NCI-H69 (cell line): ENCODE results near the gene CRMP1.

ENCODE experiments used
- DNase-seq: peaks from one replicate; lab custom pipeline; 2025; lab: John Stamatoyannopoulos, UW

Gene CRMP1

GRCh38 chr4:5888222-5889001, 4.5 kb downstream of the CRMP1 start:
- peak; percentile 92 for DNase-seq

GRCh38 chr4:5887361-5888221, 5.3 kb downstream of the CRMP1 start:
- peak; percentile 85 for DNase-seq

- no peak for DNase-seq
Observed at GRCh38 chr4:5887011-5887360, 5.9 kb downstream of the CRMP1 start.

- DNase-seq: peak; percentile 32
Observed at GRCh38 chr4:5885733-5886132, 7.2 kb downstream of the CRMP1 start.

- peak; percentile 73 for DNase-seq
Observed at GRCh38 chr4:5884796-5885195, 8.1 kb downstream of the CRMP1 start.

- DNase-seq: peak; percentile 15
Observed at GRCh38 chr4:5883916-5884315, 9.0 kb downstream of the CRMP1 start.

- DNase-seq: peak; percentile 47
Observed at GRCh38 chr4:5882947-5883346, 9.9 kb downstream of the CRMP1 start.

- DNase-seq: no peak
Observed at GRCh38 chr4:5881340-5881739, 11.5 kb downstream of the CRMP1 start.

GRCh38 chr4:5878359-5878758, 14.5 kb downstream of the CRMP1 start:
- peak; percentile 85 for DNase-seq

GRCh38 chr4:5877392-5877791, 15.5 kb downstream of the CRMP1 start:
- DNase-seq: peak; percentile 17

GRCh38 chr4:5874811-5875449, 18.0 kb downstream of the CRMP1 start:
- DNase-seq: peak; percentile 71

GRCh38 chr4:5870701-5871100, 22.2 kb downstream of the CRMP1 start:
- no peak for DNase-seq

GRCh38 chr4:5869966-5870619, 22.8 kb downstream of the CRMP1 start:
- DNase-seq: no peak

GRCh38 chr4:5867866-5868265, 25.0 kb downstream of the CRMP1 start:
- no peak for DNase-seq

GRCh38 chr4:5866841-5867813, 25.8 kb downstream of the CRMP1 start:
- DNase-seq: no peak

- no peak for DNase-seq
Observed at GRCh38 chr4:5865896-5866599, 26.8 kb downstream of the CRMP1 start.

- peak; percentile 17 for DNase-seq
Observed at GRCh38 chr4:5863461-5864113, 29.3 kb downstream of the CRMP1 start.

- no peak for DNase-seq
Observed at GRCh38 chr4:5858020-5858769, 34.7 kb downstream of the CRMP1 start.

GRCh38 chr4:5857199-5857598, 35.7 kb downstream of the CRMP1 start:
- DNase-seq: no peak
